ENCODE data around the gene POLR1H. TPM values are rescaled to one million over a fixed set of nuclear protein-coding genes. Genes with fewer than 3 reads are reported as not detected.

POLR1H gene
- total RNA-seq, 1 experiment from 2014 or later, result 31.9 TPM

- H3K36me3 Mint-ChIP-seq (ENCODE audit: insufficient read depth in 1 of 3, low read depth in 3 of 3), result no peaks in the 10 kb centered on the region
- H4K91ac ChIP-seq (ENCODE audit: insufficient read length, low read depth, low read length), result no peak overlapping the region
- no peak for TF ChIP-seq CTCF (conservative IDR thresholded peaks at IDR 0.05)
- no peak overlapping the region for H2AK5ac ChIP-seq (ENCODE audit: insufficient read length, low read length)
- H2BK20ac ChIP-seq (ENCODE audit: low read depth, low read length, poor library complexity, severe bottlenecking), result no peak overlapping the region
- H3K27me3 ChIP-seq (ENCODE audit: insufficient read depth, low read length), result no peaks in the 10 kb centered on the region
- H3K4me3 Mint-ChIP-seq, result no peak overlapping the region
- H3K4me1 ChIP-seq (ENCODE audit: insufficient read depth, low read length), result no peaks in the 10 kb centered on the region
- H3K9me3 Mint-ChIP-seq, result no peaks in the 10 kb centered on the region
- H2BK5ac ChIP-seq (ENCODE audit: insufficient read length, low read length), result no peak overlapping the region
- H3K56ac ChIP-seq (ENCODE audit: insufficient read length, low read depth, low read length), result no peak overlapping the region
- H3K18ac ChIP-seq (ENCODE audit: insufficient read length, low read depth, low read length), result no peak overlapping the region
- no peak overlapping the region for H4K8ac ChIP-seq (replicated peaks; ENCODE audit: insufficient read length, low read depth, low read length)
- H3K27ac Mint-ChIP-seq, result no peak overlapping the region
- H2BK12ac ChIP-seq (ENCODE audit: insufficient read length, low read depth, low read length), result no peak overlapping the region
- no peak for DNase-seq
- no peak overlapping the region for H2AFZ ChIP-seq (ENCODE audit: low read length)
- no peaks in the 10 kb centered on the region for H3K4me1 Mint-ChIP-seq
- no peak overlapping the region for H3K23ac ChIP-seq (ENCODE audit: insufficient read length, low read depth, low read length)
- no peaks in the 10 kb centered on the region for H4K20me1 ChIP-seq (ENCODE audit: control insufficient read depth, insufficient read depth, insufficient read length)
- no CpG with 5 or more reads among the region's 1 CpG for WGBS (ENCODE audit: extremely low coverage, insufficient read length, low lambda C conversion rate)
- no peaks in the 10 kb centered on the region for H3K23me2 ChIP-seq (ENCODE audit: insufficient read length, low read depth, low read length, poor library complexity, severe bottlenecking)
- H3K27ac ChIP-seq (ENCODE audit: insufficient read length, low read depth, low read length), result no peak overlapping the region
- H3K4ac ChIP-seq (ENCODE audit: low read depth, low read length), result no peak overlapping the region
- H3T11ph ChIP-seq (ENCODE audit: low read length), result no peak overlapping the region
- H3K4me2 ChIP-seq (ENCODE audit: insufficient read depth, insufficient read length, low read length), result no peak overlapping the region
- no peak overlapping the region for H2BK15ac ChIP-seq (ENCODE audit: low read depth, low read length)
- no peaks in the 10 kb centered on the region for H3K9me3 ChIP-seq (ENCODE audit: control insufficient read depth, low read depth, low read length)
- H3K79me2 ChIP-seq (ENCODE audit: insufficient read depth, low read length), result no peaks in the 10 kb centered on the region
- no peaks in the 10 kb centered on the region for H3K79me1 ChIP-seq (ENCODE audit: insufficient read depth, low read depth, low read length, poor library complexity, severe bottlenecking)
- H2BK120ac ChIP-seq (ENCODE audit: low read depth, low read length, poor library complexity, severe bottlenecking), result no peak overlapping the region
- H3K9ac ChIP-seq (ENCODE audit: extremely low read depth, insufficient read length, low read length), result no peak overlapping the region
- H4K5ac ChIP-seq (ENCODE audit: insufficient read length, low read depth, low read length), result no peak overlapping the region
- H3K27me3 Mint-ChIP-seq (ENCODE audit: low read depth), result no peaks in the 10 kb centered on the region
- no peak overlapping the region for H3K14ac ChIP-seq (ENCODE audit: insufficient read depth, low read length)
These were observed 35.9 kb upstream of the POLR1H start for GRCh38 chr6:30025186-30025585.

All from H9 (cell line).